ENCODE data around the gene IST1.

IST1 gene

DNA sequence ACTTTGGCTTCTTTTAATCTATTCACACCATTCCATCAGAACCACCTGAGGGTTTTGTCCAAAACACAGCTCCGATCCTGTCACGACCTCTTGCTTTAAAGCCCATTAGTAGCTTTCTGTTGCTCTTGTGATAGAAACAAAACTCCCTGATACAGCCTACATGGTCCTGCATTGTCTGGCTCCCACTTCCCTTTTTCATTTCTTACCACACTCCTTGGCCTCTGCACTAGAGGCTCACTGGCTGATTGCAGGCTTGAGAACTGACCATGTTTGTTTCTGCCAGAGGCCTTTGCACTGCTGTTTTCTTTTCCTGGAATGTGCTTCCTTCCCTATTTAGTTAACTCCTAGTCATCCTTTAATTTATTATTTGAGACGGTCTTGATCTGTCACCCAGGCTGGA lies 23.7 kb downstream of the IST1 start:
- H3K27me3 ChIP-seq (ENCODE audit: insufficient read depth, poor library complexity, severe bottlenecking), result no peaks in the 10 kb centered on the region
- H3K36me3 ChIP-seq (ENCODE audit: low read depth), result peaks cover 98% of the 10 kb centered on the region
- DNase-seq (ENCODE audit: low spot score) (no peak), ATAC-seq (ENCODE audit: low read depth) (no peak)
- H3K4me3 ChIP-seq (ENCODE audit: severe bottlenecking), result no peak overlapping the region
- no peak overlapping the region for H3K27ac ChIP-seq (ENCODE audit: poor library complexity, severe bottlenecking)
- TF ChIP-seq CTCF (IDR thresholded peaks at IDR 0.05; ENCODE audit: poor library complexity, severe bottlenecking), result no peak
- H3K4me1 ChIP-seq (ENCODE audit: insufficient read depth, poor library complexity, severe bottlenecking), result no peaks in the 10 kb centered on the region
- H3K9me3 ChIP-seq (ENCODE audit: severe bottlenecking), result peaks cover 6% of the 10 kb centered on the region

GRCh38 chr16:71920658-71921057 lies 25.3 kb downstream of the IST1 start:
- peaks cover 6% of the 10 kb centered on the region for H3K9me3 ChIP-seq (ENCODE audit: severe bottlenecking)
- no peak for TF ChIP-seq CTCF (IDR thresholded peaks at IDR 0.05; ENCODE audit: poor library complexity, severe bottlenecking)
- no peak overlapping the region for H3K27ac ChIP-seq (ENCODE audit: poor library complexity, severe bottlenecking)
- peaks cover 100% of the 10 kb centered on the region for H3K36me3 ChIP-seq (ENCODE audit: low read depth)
- DNase-seq (ENCODE audit: low spot score), result no peak
- H3K27me3 ChIP-seq (ENCODE audit: insufficient read depth, poor library complexity, severe bottlenecking), result no peaks in the 10 kb centered on the region
- no peak for ATAC-seq (ENCODE audit: low read depth)
- no peak overlapping the region for H3K4me3 ChIP-seq (ENCODE audit: severe bottlenecking)
- H3K4me1 ChIP-seq (ENCODE audit: insufficient read depth, poor library complexity, severe bottlenecking), result no peaks in the 10 kb centered on the region

DNA sequence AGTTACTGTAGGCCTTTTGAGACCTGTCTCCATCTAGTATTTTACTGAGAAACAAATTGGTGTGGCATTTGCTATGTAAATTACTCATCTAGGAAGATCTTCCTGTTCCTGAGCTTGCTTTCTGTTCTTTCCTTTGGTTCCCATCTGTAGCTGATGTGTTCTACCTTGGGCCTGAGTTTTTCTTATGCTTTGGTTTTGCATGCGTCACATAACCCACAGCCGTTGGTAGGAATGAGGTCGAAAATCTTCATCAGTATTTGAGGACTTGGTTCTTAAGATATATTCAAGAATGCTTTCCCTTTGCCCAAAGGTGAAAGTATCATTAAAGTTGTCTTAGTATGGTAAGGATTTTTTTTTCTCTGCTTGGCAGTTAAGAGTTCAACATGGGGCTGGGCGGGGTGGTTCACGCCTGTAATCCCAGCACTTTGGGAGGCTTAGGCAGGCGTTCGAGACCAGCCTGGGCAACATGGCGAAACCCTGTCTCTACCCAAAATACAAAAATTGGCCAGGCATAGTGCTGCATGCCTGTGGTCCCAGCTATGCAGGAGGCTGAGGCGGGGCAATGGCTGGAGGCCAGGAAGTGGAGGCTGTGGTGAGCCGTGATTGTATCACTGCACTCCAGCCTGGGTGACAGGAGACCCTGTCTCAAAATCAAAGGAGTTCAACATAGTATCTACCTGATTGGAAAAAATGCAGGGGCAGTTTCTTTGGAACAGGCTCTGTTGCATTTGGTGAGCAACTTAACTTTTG lies 28.8 kb downstream of the IST1 start:
- H3K36me3 ChIP-seq (ENCODE audit: low read depth), result peaks cover 98% of the 10 kb centered on the region
- H3K27ac ChIP-seq (ENCODE audit: poor library complexity, severe bottlenecking), result no peak overlapping the region
- no peak for TF ChIP-seq CTCF (IDR thresholded peaks at IDR 0.05; ENCODE audit: poor library complexity, severe bottlenecking)
- no peak overlapping the region for H3K4me3 ChIP-seq (ENCODE audit: severe bottlenecking)
- peaks cover 14% of the 10 kb centered on the region for H3K4me1 ChIP-seq (ENCODE audit: insufficient read depth, poor library complexity, severe bottlenecking)
- no peak for DNase-seq (ENCODE audit: low spot score)
- no peaks in the 10 kb centered on the region for H3K9me3 ChIP-seq (ENCODE audit: severe bottlenecking)
- 0 out of 3 replicates have a peak, but pooled peaks have one; percentile 30 for ATAC-seq (ENCODE audit: low read depth)
- H3K27me3 ChIP-seq (ENCODE audit: insufficient read depth, poor library complexity, severe bottlenecking), result no peaks in the 10 kb centered on the region

- DNase-seq (ENCODE audit: low spot score), result no peak
- peaks cover 98% of the 10 kb centered on the region for H3K36me3 ChIP-seq (ENCODE audit: low read depth)
- H3K4me3 ChIP-seq (ENCODE audit: severe bottlenecking), result no peak overlapping the region
- H3K27ac ChIP-seq (ENCODE audit: poor library complexity, severe bottlenecking), result no peak overlapping the region
- no peaks in the 10 kb centered on the region for H3K9me3 ChIP-seq (ENCODE audit: severe bottlenecking)
- ATAC-seq (ENCODE audit: low read depth), result no peak
- peaks cover 14% of the 10 kb centered on the region for H3K4me1 ChIP-seq (ENCODE audit: insufficient read depth, poor library complexity, severe bottlenecking)
- no peaks in the 10 kb centered on the region for H3K27me3 ChIP-seq (ENCODE audit: insufficient read depth, poor library complexity, severe bottlenecking)
- TF ChIP-seq CTCF (IDR thresholded peaks at IDR 0.05; ENCODE audit: poor library complexity, severe bottlenecking), result no peak
These were observed 29.4 kb downstream of the IST1 start for GRCh38 chr16:71924710-71925109.

DNA sequence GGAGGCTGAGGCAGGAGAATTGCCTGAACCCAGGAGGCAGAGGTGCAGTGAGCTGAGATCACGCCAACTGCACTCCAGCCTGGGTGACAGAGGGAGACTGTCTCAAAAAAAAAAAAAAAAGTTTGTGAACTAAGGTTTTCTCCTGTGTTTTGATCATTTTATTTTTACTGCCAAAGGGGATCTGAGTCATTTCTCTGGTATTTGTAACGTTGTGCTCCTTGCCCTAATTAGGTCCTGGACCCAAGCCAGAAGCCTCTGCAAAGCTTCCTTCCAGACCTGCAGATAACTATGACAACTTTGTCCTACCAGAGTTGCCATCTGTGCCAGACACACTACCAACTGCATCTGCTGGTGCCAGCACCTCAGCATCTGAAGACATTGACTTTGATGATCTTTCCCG lies 32.1 kb downstream of the IST1 start:
- Histone ChIP-seq H3K4me1 (ENCODE audit: insufficient read depth, poor library complexity, severe bottlenecking) (peaks cover 14% of the 10 kb centered on the region), H3K27ac (ENCODE audit: poor library complexity, severe bottlenecking) (peak overlapping the region; percentile 28), H3K36me3 (ENCODE audit: low read depth) (peaks cover 91% of the 10 kb centered on the region), H3K4me3 (ENCODE audit: severe bottlenecking) (no peak overlapping the region), H3K9me3 (ENCODE audit: severe bottlenecking) (no peaks in the 10 kb centered on the region), H3K27me3 (ENCODE audit: insufficient read depth, poor library complexity, severe bottlenecking) (no peaks in the 10 kb centered on the region)
- ATAC-seq (ENCODE audit: low read depth), result peak; percentile 66
- no peak for TF ChIP-seq CTCF (IDR thresholded peaks at IDR 0.05; ENCODE audit: poor library complexity, severe bottlenecking)
- DNase-seq (ENCODE audit: low spot score), result peak; percentile 76

Data from RWPE2 (cell line).